A549 treated with Hydrocortisone at 1 μM for 4 hours (cell line): ENCODE data around the gene RGPD6. TPM values are rescaled to one million over a fixed set of nuclear protein-coding genes. Genes with fewer than 3 reads are reported as not detected.

Source experiments
- total RNA-seq: library from RNA; stranded (reverse); fragments of 200-300 nt; extraction: Qiagen RNA extraction; gene quantifications from 5 replicates; pipeline ENCODE4 v1.2.3, GENCODE V29; 2022

Gene RGPD6
- 5.6 to 14.7 TPM (median 10.3 TPM) in 5 replicates for total RNA-seq

GRCh38 chr2:110576763-110577416 is at the start of gene RGPD6:
TSS of gene RGPD6 (minus strand) at chr2:110577222. CDS start at chr2:110577024, 198 bp downstream.

DNA sequence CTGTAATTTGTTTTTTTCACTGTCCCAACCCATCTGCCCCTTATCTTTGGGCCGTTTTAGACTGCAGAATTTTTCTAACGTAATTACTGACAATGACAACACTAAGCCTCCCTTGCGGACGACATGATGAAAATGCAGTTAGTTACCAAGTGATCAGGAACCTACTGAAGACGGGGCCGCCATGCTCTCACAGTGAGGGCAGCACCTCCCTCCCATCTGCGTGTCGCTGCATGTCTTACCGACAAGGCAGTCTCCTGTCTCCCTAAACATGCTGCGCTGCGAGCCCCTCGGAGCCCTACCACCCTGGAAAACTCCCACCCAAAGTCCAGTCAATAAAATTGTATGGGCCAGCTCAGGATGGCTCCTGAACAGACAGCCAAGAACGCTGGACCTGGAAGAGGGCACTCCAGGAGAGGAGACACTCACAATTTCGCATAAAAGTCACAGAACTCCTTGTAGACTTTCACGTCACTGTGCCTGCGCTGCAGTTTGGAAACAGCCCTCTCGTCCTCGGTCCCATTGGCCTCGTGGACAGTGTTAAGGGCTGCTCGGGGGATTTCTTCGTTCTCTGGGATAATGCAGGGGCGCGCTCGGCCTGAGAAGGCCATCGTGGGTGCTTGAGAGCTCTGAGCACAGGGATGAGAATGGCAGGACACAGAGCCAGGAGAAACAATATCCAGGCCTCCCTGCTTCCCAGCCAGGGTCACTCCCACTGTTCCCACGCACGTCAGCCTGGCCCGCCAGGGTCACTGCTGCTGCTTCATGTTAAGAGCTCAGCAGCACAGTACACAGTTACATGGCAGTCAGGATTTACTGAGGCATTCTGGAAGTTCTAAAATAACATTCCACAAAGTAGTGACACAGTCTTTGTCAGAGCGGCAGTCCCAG is 104.6 kb downstream of the RGPD6 start, which contains the start of gene LIMS4:
Gene LIMS4 (minus strand): TSS at position 646 of the 888 bp plus-strand sequence. CDS start 38 bp downstream, at position 608.

Other genes with a start within 250 kb of the RGPD6 start
- 0.46 to 1.2 TPM (median 0.75 TPM) in 5 replicates for gene LIMS4, start 104.4 kb downstream of the RGPD6 start, total RNA-seq
- 35.8 to 49.0 TPM (median 40.2 TPM) in 5 replicates for gene BUB1, start 100.8 kb upstream of the RGPD6 start, total RNA-seq
- not detected in 5 replicates for gene ACOXL, start 155.4 kb upstream of the RGPD6 start, total RNA-seq